ENCODE data around the gene CSF3R.

CSF3R gene

DNA sequence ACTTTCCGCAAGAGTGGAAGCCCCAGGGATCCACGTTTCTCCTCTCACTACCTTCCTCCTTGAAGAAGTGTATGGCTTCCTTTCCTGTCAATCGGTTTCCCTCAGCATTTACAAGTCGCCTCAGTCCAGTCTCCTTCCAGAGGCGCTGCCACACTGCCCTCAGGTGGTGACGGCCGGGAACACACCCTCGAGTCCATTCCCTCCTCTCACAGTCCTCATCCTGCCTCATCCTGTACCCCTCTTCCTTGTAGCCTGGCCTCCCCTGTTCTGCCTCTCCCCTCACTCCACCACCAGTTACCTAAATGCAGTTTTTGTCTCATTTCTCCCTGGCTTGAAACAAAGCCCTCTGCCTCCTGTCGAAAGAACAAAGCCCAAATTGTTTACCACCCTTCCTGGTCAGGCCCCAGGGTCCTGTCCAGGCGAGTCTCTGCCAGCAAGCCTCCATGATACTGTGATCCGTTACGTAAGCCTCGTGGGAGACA lies 61.8 kb downstream of the CSF3R start:
- Histone ChIP-seq H3K36me3 (no peaks in the 10 kb centered on the region), H3K27me3 (ENCODE audit: insufficient read depth, low read depth, severe bottlenecking) (no peaks in the 10 kb centered on the region), H3K27ac (peak overlapping the region; percentile 55; the same call in 1 of the 2 replicates), H3K4me3 (ENCODE audit: low read depth, low read length) (no peak overlapping the region), H3K9me3 (ENCODE audit: severe bottlenecking) (no peaks in the 10 kb centered on the region)
- TF ChIP-seq, protein P1, sequence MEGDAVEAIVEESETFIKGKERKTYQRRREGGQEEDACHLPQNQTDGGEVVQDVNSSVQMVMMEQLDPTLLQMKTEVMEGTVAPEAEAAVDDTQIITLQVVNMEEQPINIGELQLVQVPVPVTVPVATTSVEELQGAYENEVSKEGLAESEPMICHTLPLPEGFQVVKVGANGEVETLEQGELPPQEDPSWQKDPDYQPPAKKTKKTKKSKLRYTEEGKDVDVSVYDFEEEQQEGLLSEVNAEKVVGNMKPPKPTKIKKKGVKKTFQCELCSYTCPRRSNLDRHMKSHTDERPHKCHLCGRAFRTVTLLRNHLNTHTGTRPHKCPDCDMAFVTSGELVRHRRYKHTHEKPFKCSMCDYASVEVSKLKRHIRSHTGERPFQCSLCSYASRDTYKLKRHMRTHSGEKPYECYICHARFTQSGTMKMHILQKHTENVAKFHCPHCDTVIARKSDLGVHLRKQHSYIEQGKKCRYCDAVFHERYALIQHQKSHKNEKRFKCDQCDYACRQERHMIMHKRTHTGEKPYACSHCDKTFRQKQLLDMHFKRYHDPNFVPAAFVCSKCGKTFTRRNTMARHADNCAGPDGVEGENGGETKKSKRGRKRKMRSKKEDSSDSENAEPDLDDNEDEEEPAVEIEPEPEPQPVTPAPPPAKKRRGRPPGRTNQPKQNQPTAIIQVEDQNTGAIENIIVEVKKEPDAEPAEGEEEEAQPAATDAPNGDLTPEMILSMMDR (IDR thresholded peaks at IDR 0.05; ENCODE audit: low read depth, low read length): peak; percentile 98
- DNase-seq: peak; percentile 91

DNA sequence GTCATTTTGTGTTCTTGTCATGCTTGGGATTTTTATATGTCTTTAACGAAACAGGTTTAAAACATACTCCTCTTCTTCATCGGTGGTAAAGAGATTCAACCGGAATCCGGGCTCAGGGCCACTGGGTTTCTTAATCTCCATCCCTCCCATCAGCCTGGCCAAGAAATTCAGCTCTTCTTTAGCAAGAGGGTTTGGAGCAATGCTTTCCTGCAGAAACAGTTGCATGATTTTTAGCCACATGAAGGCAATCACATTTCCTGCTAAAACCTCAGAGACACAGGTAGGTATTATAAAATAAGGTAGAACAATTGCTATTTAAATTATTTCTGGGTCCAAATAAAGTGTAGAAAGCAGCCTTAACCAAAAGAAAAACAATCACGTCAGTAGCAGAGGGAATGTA lies 62.3 kb downstream of the CSF3R start:
- DNase-seq: no peak
- TF ChIP-seq, protein P1 (IDR thresholded peaks at IDR 0.05; ENCODE audit: low read depth, low read length): no peak
- Histone ChIP-seq H3K27me3 (ENCODE audit: insufficient read depth, low read depth, severe bottlenecking) (no peaks in the 10 kb centered on the region), H3K36me3 (no peaks in the 10 kb centered on the region), H3K9me3 (ENCODE audit: severe bottlenecking) (no peaks in the 10 kb centered on the region), H3K4me3 (ENCODE audit: low read depth, low read length) (no peak overlapping the region), H3K27ac (peak overlapping the region; percentile 29; the same call in 1 of the 2 replicates)

DNA sequence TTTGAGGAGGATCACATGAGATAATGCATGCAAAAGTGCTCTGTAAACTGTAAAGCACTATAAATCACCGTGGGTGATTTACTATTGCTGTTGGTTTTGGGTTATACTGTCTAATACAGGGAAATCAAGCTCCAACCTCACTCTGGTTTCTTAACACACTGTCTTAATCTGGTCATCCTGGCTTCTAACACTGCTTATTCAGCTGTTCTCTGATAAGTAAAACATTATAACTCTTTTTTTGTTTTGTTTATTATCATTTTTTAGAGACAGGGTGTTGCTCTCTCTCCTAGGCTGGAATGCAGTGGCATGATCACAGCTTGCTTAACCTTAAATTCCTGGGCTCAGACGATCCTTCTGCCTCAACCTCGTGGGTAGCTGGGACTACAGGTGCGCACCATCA lies 63.1 kb downstream of the CSF3R start:
- Histone ChIP-seq H3K27me3 (ENCODE audit: insufficient read depth, low read depth, severe bottlenecking) (no peaks in the 10 kb centered on the region), H3K4me3 (ENCODE audit: low read depth, low read length) (no peak overlapping the region), H3K36me3 (no peaks in the 10 kb centered on the region), H3K9me3 (ENCODE audit: severe bottlenecking) (no peaks in the 10 kb centered on the region), H3K27ac (no peak overlapping the region)
- TF ChIP-seq, protein P1 (IDR thresholded peaks at IDR 0.05; ENCODE audit: low read depth, low read length): no peak
- DNase-seq: no peak

DNA sequence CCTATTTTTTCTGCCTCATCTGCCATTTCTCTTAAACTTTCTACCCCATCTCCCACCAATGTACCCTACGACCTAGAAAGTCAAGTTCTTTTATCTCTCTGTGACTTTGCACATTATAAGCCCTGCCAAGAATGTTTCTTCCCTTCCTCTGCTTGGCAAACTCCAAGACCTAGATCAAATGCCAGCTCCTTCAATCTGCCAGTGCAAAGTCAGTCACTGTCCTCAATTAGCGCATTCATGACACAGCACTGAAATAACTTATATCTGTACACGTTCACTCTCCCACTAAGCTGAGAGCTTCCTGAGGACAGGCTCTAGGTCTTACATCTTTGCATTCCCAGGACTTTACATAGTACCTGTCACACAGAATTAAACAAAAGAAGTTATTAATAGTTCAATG lies 63.6 kb downstream of the CSF3R start:
- H3K27me3 ChIP-seq (ENCODE audit: insufficient read depth, low read depth, severe bottlenecking): no peaks in the 10 kb centered on the region
- H3K9me3 ChIP-seq (ENCODE audit: severe bottlenecking): no peaks in the 10 kb centered on the region
- no peak for DNase-seq
- no peaks in the 10 kb centered on the region for H3K36me3 ChIP-seq
- H3K27ac ChIP-seq: no peak overlapping the region
- TF ChIP-seq, protein P1 (IDR thresholded peaks at IDR 0.05; ENCODE audit: low read depth, low read length): no peak
- no peak overlapping the region for H3K4me3 ChIP-seq (ENCODE audit: low read depth, low read length)

DNA sequence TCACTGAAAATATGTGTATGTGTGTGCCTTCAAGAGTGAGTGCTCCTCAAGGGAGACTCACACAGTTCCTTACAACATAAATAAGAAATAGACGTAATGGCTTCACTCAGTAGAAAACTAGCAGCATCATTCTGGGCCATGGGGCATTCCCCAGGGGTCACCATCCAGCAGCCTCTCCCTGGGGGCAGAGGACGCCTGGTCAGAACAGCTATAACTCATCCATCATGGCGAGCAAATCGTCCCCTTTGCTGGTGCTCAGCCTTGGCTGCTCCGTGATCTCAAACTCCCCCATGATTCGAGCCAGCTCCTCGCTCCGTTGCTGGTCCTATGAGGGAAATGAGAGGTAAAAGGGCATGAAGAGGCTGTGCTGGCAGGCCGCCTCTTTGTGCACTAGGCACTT lies 64.8 kb downstream of the CSF3R start:
- Histone ChIP-seq H3K9me3 (ENCODE audit: severe bottlenecking) (no peaks in the 10 kb centered on the region), H3K4me3 (ENCODE audit: low read depth, low read length) (no peak overlapping the region), H3K36me3 (no peaks in the 10 kb centered on the region), H3K27me3 (ENCODE audit: insufficient read depth, low read depth, severe bottlenecking) (no peaks in the 10 kb centered on the region), H3K27ac (no peak overlapping the region)
- TF ChIP-seq, protein P1 (IDR thresholded peaks at IDR 0.05; ENCODE audit: low read depth, low read length): no peak
- DNase-seq: no peak

All from WERI-Rb-1 (cell line).